Left ventricle myocardium inferior (tissue), 1 donor: ENCODE measurements around the gene RPL28. TPM values are rescaled to one million over a fixed set of nuclear protein-coding genes. Genes with fewer than 3 reads are reported as not detected.
"Not testable (repeated sequence)": the region's sequence is repeated elsewhere in the genome, so short reads cannot be mapped to it uniquely, and the experiment has no call there.

Source experiments
- DNase-seq: peaks from one replicate; pipeline ENCODE4 v3.0.0-alpha.2; 2020
- H3K27ac ChIP-seq: fragments of 200-600 bp; replicated peaks from 2 replicates; pipeline ENCODE4 v1.8.0; 2021
- H3K27me3 ChIP-seq: fragments of 200-600 bp; 2 replicates; pipeline ENCODE4 v1.8.0; 2021; ENCODE audit warnings: low read depth
- H3K36me3 ChIP-seq: fragments of 200-600 bp; 2 replicates; pipeline ENCODE4 v1.8.0; 2021
- H3K4me1 ChIP-seq: fragments of 200-600 bp; 2 replicates; pipeline ENCODE4 v1.8.0; 2021
- H3K4me3 ChIP-seq: fragments of 200-600 bp; 2 replicates; pipeline ENCODE4 v1.8.0; 2021; ENCODE audit warnings: mild to moderate bottlenecking, moderate library complexity
- H3K9me3 ChIP-seq: fragments of 200-600 bp; replicated peaks from 2 replicates; pipeline ENCODE4 v1.8.0; 2021
- intact Hi-C: fragments of 100-400 bp; cut with micrococcal nuclease; formaldehyde crosslinking; loops from one replicate; pipeline ENCODE4 v1.11.0; 2022
- total RNA-seq: library from RNA; stranded (reverse); fragmentation: NEBNext Ultra II Directional; extraction: Animal tissue kit (Norgen Biotek cat#: 25700); gene quantifications from one replicate; pipeline ENCODE4 v1.2.1, GENCODE V29; 2021
- TF ChIP-seq, protein P1 (sequence below): fragments of 200-600 bp; IDR thresholded peaks from 2 replicates; pipeline ENCODE4 v1.8.0; 2021; ENCODE audit warnings: antibody characterized with exemption, mild to moderate bottlenecking, borderline replicate concordance
- donor health status: DM: no; HTN: yes; CAD: no; lungs with severe emphysema.

Gene RPL28
- total RNA-seq, 1 donor from 2014 or later = 559 TPM

DNA sequence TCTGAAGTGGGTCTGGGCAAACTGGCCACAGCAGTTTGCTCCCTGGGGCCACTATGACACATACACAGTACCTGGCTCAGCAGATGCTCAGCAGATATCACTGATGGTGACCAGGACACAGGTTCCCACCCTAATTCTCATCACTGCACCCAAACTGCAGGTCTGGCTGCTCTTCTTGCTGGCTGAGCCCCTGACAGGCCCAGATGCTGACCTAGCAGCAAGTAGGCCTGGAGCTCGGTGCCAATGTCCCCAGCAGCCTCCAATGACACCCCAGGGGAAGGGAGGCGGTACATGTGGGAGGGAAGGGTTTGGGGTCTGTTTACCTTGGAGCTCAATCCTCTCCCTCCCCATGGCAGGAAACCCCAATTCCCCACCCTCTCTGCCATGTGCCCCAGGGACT lies 16.8 kb downstream of the RPL28 start:
- no peaks in the 10 kb centered on the region for H3K27me3 ChIP-seq
- H3K9me3 ChIP-seq = no peaks in the 10 kb centered on the region
- H3K36me3 ChIP-seq = peaks cover 42% of the 10 kb centered on the region
- TF ChIP-seq, protein P1, sequence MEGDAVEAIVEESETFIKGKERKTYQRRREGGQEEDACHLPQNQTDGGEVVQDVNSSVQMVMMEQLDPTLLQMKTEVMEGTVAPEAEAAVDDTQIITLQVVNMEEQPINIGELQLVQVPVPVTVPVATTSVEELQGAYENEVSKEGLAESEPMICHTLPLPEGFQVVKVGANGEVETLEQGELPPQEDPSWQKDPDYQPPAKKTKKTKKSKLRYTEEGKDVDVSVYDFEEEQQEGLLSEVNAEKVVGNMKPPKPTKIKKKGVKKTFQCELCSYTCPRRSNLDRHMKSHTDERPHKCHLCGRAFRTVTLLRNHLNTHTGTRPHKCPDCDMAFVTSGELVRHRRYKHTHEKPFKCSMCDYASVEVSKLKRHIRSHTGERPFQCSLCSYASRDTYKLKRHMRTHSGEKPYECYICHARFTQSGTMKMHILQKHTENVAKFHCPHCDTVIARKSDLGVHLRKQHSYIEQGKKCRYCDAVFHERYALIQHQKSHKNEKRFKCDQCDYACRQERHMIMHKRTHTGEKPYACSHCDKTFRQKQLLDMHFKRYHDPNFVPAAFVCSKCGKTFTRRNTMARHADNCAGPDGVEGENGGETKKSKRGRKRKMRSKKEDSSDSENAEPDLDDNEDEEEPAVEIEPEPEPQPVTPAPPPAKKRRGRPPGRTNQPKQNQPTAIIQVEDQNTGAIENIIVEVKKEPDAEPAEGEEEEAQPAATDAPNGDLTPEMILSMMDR = no peak
- H3K4me1 ChIP-seq = peaks cover 21% of the 10 kb centered on the region
- no peak overlapping the region for H3K4me3 ChIP-seq
- intact Hi-C loops = no loop called here
- no peak overlapping the region for H3K27ac ChIP-seq
- no peak for DNase-seq

GRCh38 chr19:55405638-55406037 lies 19.9 kb downstream of the RPL28 start:
- TF ChIP-seq, protein P1 = no peak
- Histone ChIP-seq H3K27ac (no peak overlapping the region), H3K36me3 (peaks cover 39% of the 10 kb centered on the region), H3K9me3 (no peaks in the 10 kb centered on the region), H3K4me1 (peaks cover 21% of the 10 kb centered on the region), H3K27me3 (no peaks in the 10 kb centered on the region), H3K4me3 (no peak overlapping the region)
- DNase-seq = no peak
- intact Hi-C loops = no loop called here

DNA sequence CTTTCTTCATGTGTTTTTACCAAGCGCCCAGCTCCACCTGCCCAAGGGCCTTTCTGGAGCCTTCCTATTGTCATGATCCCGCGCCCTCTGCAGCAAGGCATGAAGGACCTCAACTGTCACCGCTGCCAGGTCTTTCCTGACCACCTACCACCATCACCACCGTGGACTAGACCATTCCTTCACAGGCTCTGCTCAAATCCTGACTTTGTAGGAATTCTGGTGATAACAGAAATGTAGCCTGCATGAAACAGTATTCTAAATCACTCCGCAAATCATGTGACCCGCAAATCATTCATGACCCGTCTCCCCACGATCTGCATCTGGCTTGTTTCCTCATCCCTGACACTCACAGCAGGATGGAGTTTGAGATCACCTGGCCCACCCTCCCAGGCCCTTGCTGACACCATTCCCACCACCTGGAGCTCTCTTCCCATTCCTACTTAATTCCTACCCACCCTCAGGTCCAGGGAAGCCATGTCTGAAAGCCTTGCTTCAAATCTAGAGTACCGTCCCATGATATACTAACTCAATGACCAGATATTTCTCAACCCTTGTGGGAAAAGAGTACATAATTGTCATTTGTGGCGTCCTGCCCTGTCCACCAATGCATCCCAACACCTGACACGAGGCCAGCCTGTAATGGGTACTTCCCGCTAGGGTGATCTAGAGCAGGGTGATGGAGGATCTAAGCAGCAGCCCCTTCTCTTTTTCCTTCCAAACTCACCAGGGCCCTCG lies 20.5 kb downstream of the RPL28 start:
- DNase-seq = no peak
- TF ChIP-seq, protein P1 = no peak
- Histone ChIP-seq H3K4me1 (peaks cover 21% of the 10 kb centered on the region), H3K27me3 (no peaks in the 10 kb centered on the region), H3K9me3 (no peaks in the 10 kb centered on the region), H3K27ac (no peak overlapping the region), H3K36me3 (peaks cover 35% of the 10 kb centered on the region), H3K4me3 (peak overlapping the region; percentile 98)
- intact Hi-C loops = no loop called here

DNA sequence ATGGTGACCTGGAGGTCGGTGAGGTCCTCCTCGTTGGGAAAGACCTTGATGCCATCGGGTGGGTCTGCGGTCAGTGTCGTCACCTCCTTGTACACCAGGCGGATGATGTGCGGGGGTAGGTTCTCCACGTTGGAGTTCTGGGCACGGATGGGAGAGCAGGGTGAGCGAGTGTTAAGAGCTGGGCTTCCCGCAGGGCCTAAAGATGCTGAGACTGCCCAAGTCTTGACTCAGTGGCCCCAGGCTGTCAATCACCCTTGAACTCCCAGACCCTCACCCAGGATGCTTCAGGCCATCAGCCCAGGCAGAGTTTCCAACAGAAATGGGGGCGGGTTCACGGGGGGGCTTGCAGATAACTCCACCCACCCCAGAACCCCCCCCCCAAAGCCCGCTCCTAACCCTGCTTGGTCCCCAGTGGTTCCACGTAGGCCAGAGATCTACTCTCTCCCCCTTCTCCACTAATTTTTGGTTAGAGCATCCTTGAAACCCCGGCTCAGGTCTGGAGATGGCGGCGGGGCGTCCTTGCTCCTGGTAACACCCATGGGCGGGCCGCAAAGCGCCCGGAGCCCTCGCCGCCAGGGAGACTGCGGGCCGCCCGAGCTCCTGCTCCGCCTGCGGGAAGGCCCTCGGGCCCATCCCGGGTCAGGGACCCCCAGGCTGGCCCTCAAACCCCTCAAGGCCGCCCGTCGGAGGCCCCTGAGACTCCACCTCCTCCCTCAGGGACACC lies 21.3 kb downstream of the RPL28 start:
- H3K4me1 ChIP-seq = peaks cover 21% of the 10 kb centered on the region
- H3K36me3 ChIP-seq = peaks cover 29% of the 10 kb centered on the region
- intact Hi-C loops = no loop called here
- no peaks in the 10 kb centered on the region for H3K27me3 ChIP-seq
- H3K27ac ChIP-seq = peak overlapping the region; percentile 97
- TF ChIP-seq, protein P1 = no peak
- no peaks in the 10 kb centered on the region for H3K9me3 ChIP-seq
- H3K4me3 ChIP-seq = peak overlapping the region; percentile 98
- peak; percentile 34 for DNase-seq

DNA sequence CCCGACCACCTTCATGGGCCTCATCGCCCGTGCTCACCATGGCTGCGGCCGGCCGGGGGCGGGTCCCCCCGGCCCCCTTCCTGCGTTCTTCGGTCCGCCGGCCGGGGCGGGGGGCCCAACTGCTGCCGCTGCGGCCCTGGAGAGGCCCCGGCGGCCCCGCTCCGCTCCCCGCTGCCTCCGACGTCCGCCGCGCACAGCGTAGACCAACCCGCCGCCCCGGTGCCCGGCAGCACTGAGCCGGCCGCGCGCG lies 21.7 kb downstream of the RPL28 start, which contains the start of gene UBE2S:
Gene UBE2S (minus strand): TSS at position 239 of the 250 bp plus-strand sequence. CDS start 199 bp downstream, at position 40.
- intact Hi-C loops = not testable (repeated sequence)
- TF ChIP-seq, protein P1 = peak; percentile 14

More for the DNA sequence above, 21.7 kb downstream of the RPL28 start, which contains the start of gene UBE2S:
- H3K4me1 ChIP-seq = peaks cover 21% of the 10 kb centered on the region
- H3K4me3 ChIP-seq = peak within 1 kb of the TSS; percentile 98
- H3K36me3 ChIP-seq = peaks cover 24% of the 10 kb centered on the region
- not testable (repeated sequence) for H3K9me3 ChIP-seq, DNase-seq, H3K27me3 ChIP-seq
- peak within 1 kb of the TSS; percentile 97 for H3K27ac ChIP-seq
